H1 (cell line): Measurements from ENCODE around the gene GJD3. TPM values are rescaled to one million over a fixed set of nuclear protein-coding genes. Genes with fewer than 3 reads are reported as not detected.

Experiments
- CTCF ChIA-PET: fragments of 300-600 bp; sonication (Branson Sonifier 250); formaldehyde crosslinking; loops from one replicate; lab custom pipeline; 2021; ENCODE audit not compliant: partially characterized antibody; lab: Charles Lee
- POLR2A ChIA-PET: fragments of 300-600 bp; sonication (Branson Sonifier 250); formaldehyde crosslinking; loops from one replicate; lab custom pipeline; 2021; ENCODE audit warnings: inconsistent platforms; ENCODE audit not compliant: partially characterized antibody; lab: Charles Lee
- DNase-seq, 2 experiments: peaks; one replicate each; pipeline versions ENCODE4 v3.0.0 to v3.0.0-alpha.2; 2010 to 2022; ENCODE audit warnings: low spot score in 2 of 2, low read depth in 1 of 2, mixed read lengths in 1 of 2
- FAIRE-seq: peaks from 2 replicates; lab custom pipeline; 2011; peaks lifted over from hg19 to GRCh38; lab: Jason Lieb, UNC
- H2AFZ ChIP-seq: 2 replicates; pipeline ENCODE4 v1.8.1; 2012; ENCODE audit warnings: low read length, inconsistent platforms
- H2AK5ac ChIP-seq: 2 replicates; pipeline ENCODE4 v1.6.1; 2013; ENCODE audit warnings: low read depth, low read length
- H2BK120ac ChIP-seq: replicated peaks from 2 replicates; pipeline ENCODE3; 2013; ENCODE audit warnings: low read depth, low read length, inconsistent platforms
- H2BK12ac ChIP-seq: 2 replicates; pipeline ENCODE4 v1.6.1; 2013; ENCODE audit warnings: low read depth, low read length
- H2BK15ac ChIP-seq: 2 replicates; pipeline ENCODE4 v1.6.1; 2013; ENCODE audit warnings: low read length
- H2BK20ac ChIP-seq: 2 replicates; pipeline ENCODE4 v1.6.1; 2013; ENCODE audit warnings: low read length
- H2BK5ac ChIP-seq: 2 replicates; pipeline ENCODE4 v1.6.1; 2013; ENCODE audit warnings: low read depth, low read length
- H3K14ac ChIP-seq: 2 replicates; pipeline ENCODE4 v1.6.1; 2013; ENCODE audit warnings: inconsistent platforms; ENCODE audit not compliant: insufficient read length
- H3K18ac ChIP-seq: 2 replicates; pipeline ENCODE4 v1.6.1; 2013; ENCODE audit warnings: low read length; ENCODE audit errors: extremely low read depth
- H3K23ac ChIP-seq: 2 replicates; pipeline ENCODE4 v1.6.1; 2013; ENCODE audit warnings: inconsistent platforms; ENCODE audit not compliant: insufficient read length
- H3K23me2 ChIP-seq: 2 replicates; pipeline ENCODE4 v1.6.1; 2013; ENCODE audit warnings: low read depth, low read length
- H3K27ac ChIP-seq: 2 replicates; pipeline ENCODE4 v1.6.1; 2011; ENCODE audit warnings: low read depth, low read length, inconsistent platforms
- H3K27me3 ChIP-seq, 4 experiments: replicated peaks in 1 of 4; 1 replicate in 1 of 4; 2 replicates in 3 of 4; pipeline versions ENCODE4 v1.6.1 to v1.8.1; 2011 to 2013; ENCODE audit warnings: low read length in 3 of 4, mild to moderate bottlenecking in 3 of 4, inconsistent platforms in 2 of 4, mixed read lengths in 2 of 4, moderate library complexity in 1 of 4; ENCODE audit not compliant: control insufficient read depth in 3 of 4, insufficient read depth in 3 of 4; ENCODE audit errors: extremely low read depth in 1 of 4
- H3K36me3 ChIP-seq, 4 experiments: 2 replicates each; pipeline versions ENCODE4 v1.6.1 to v1.8.1; 2011 to 2013; ENCODE audit warnings: mild to moderate bottlenecking in 4 of 4, low read length in 3 of 4, moderate library complexity in 2 of 4, control low read depth in 1 of 4, inconsistent platforms in 1 of 4; ENCODE audit not compliant: insufficient read depth in 4 of 4, control insufficient read depth in 2 of 4
- H3K4ac ChIP-seq: replicated peaks from 2 replicates; pipeline ENCODE3; 2013; ENCODE audit warnings: low read length, low read depth, mixed read lengths, inconsistent platforms; ENCODE audit not compliant: insufficient read length
- H3K4me1 ChIP-seq, 4 experiments: replicated peaks in 1 of 4; 1 replicate in 1 of 4; 2 replicates in 3 of 4; pipeline versions ENCODE4 v1.6.1 to v1.8.1; 2011 to 2013; ENCODE audit warnings: low read length in 3 of 4, inconsistent platforms in 2 of 4, mixed read lengths in 1 of 4; ENCODE audit not compliant: insufficient read depth in 4 of 4, control insufficient read depth in 3 of 4
- H3K4me2 ChIP-seq, 2 experiments: 2 replicates each; pipeline versions ENCODE4 v1.6.1 to v1.8.1; 2011 to 2013; ENCODE audit warnings: low read depth in 2 of 2, low read length in 2 of 2, control low read depth in 1 of 2, inconsistent platforms in 1 of 2, mild to moderate bottlenecking in 1 of 2; ENCODE audit not compliant: insufficient read depth in 1 of 2
- H3K4me3 ChIP-seq, 4 experiments: fragments of 200-600, 300-600 bp in 1 of 4; sonication (generic), shearing (Covaris generic), sonication (Bioruptor Twin) in 1 of 4; 2 replicates each; pipeline versions ENCODE4 v1.5.1 to v1.8.1; 2011 to 2016; ENCODE audit warnings: low read length in 4 of 4, low read depth in 3 of 4, control low read depth in 2 of 4, inconsistent platforms in 2 of 4, mild to moderate bottlenecking in 2 of 4, mixed read lengths in 1 of 4, moderate library complexity in 1 of 4; ENCODE audit not compliant: insufficient read depth in 2 of 4; ENCODE audit errors: extremely low read depth in 1 of 4
- H3K56ac ChIP-seq: replicated peaks from 2 replicates; pipeline ENCODE3; 2013; ENCODE audit warnings: low read depth, mild to moderate bottlenecking, mixed read lengths, low read length, inconsistent platforms; ENCODE audit not compliant: insufficient read length
- H3K79me1 ChIP-seq: 2 replicates; pipeline ENCODE4 v1.6.1; 2013; ENCODE audit warnings: low read depth, low read length, control low read depth
- H3K79me2 ChIP-seq, 2 experiments: 2 replicates each; pipeline versions ENCODE4 v1.6.1 to v1.8.1; 2012 to 2013; ENCODE audit warnings: low read length in 2 of 2, mild to moderate bottlenecking in 2 of 2, inconsistent platforms in 1 of 2; ENCODE audit not compliant: insufficient read depth in 2 of 2, control insufficient read depth in 1 of 2
- H3K9ac ChIP-seq, 4 experiments: replicated peaks in 1 of 4; 1 replicate in 1 of 4; 2 replicates in 3 of 4; pipeline versions ENCODE4 v1.6.1 to v1.8.1; 2011 to 2013; ENCODE audit warnings: low read depth in 3 of 4, low read length in 3 of 4, control low read depth in 2 of 4, mild to moderate bottlenecking in 2 of 4, moderate library complexity in 2 of 4, inconsistent platforms in 1 of 4; ENCODE audit errors: extremely low read depth in 1 of 4
- H3K9me3 ChIP-seq, 2 experiments: 2 replicates each; pipeline versions ENCODE4 v1.6.1 to v1.8.1; 2012 to 2013; ENCODE audit warnings: mild to moderate bottlenecking in 2 of 2, moderate library complexity in 2 of 2, control low read depth in 1 of 2, inconsistent platforms in 1 of 2, low read depth in 1 of 2, low read length in 1 of 2, mixed read lengths in 1 of 2; ENCODE audit not compliant: insufficient read depth in 2 of 2
- H4K20me1 ChIP-seq, 2 experiments: replicated peaks in 1 of 2; 2 replicates each; pipeline versions ENCODE3 to v1.8.1; 2011 to 2013; ENCODE audit warnings: inconsistent platforms in 2 of 2, low read length in 2 of 2, mild to moderate bottlenecking in 1 of 2; ENCODE audit not compliant: insufficient read depth in 2 of 2, control insufficient read depth in 1 of 2
- H4K5ac ChIP-seq: 2 replicates; pipeline ENCODE4 v1.6.1; 2013; ENCODE audit warnings: low read length, low read depth, mixed read lengths, inconsistent platforms; ENCODE audit not compliant: insufficient read length
- H4K8ac ChIP-seq: 2 replicates; pipeline ENCODE4 v1.8.0; 2013; ENCODE audit warnings: mild to moderate bottlenecking, moderate library complexity, low read length, inconsistent platforms; ENCODE audit not compliant: insufficient read depth; ENCODE audit errors: extremely low read depth
- H4K91ac ChIP-seq: replicated peaks from 2 replicates; pipeline ENCODE3; 2013; ENCODE audit warnings: low read length, mixed read lengths, inconsistent platforms; ENCODE audit not compliant: insufficient read length
- ASH2L ChIP-seq: fragments of 200-600, 300-600 bp; sonication (generic); IDR thresholded peaks from one replicate; pipeline ENCODE4 v1.7.1; 2017; ENCODE audit warnings: low read length
- BACH1 ChIP-seq: IDR thresholded peaks from 2 replicates; pipeline ENCODE4 v1.6.1; 2012; ENCODE audit warnings: low read length, improper control_type of control experiment
- BCL11A ChIP-seq, 2 experiments: IDR thresholded peaks; one replicate each; pipeline ENCODE4 v1.6.1; 2011; ENCODE audit warnings: low read depth in 2 of 2, low read length in 2 of 2, mild to moderate bottlenecking in 2 of 2
- CHD1 ChIP-seq: IDR thresholded peaks from 2 replicates; pipeline ENCODE4 v1.6.1; 2012; ENCODE audit warnings: low read depth, low read length, improper control_type of control experiment
- JUN ChIP-seq: IDR thresholded peaks from 2 replicates; pipeline ENCODE4 v1.6.1; 2011; ENCODE audit warnings: low read depth, mild to moderate bottlenecking, improper control_type of control experiment, low read length
- KDM5A ChIP-seq: fragments of 200-600 bp; IDR thresholded peaks from 2 replicates; pipeline ENCODE4 v1.7.1; 2012; ENCODE audit warnings: mild to moderate bottlenecking, low read length, inconsistent platforms, mixed read lengths
- MAFK ChIP-seq: IDR thresholded peaks from 2 replicates; pipeline ENCODE4 v1.6.1; 2012; ENCODE audit warnings: low read depth, mild to moderate bottlenecking, improper control_type of control experiment, low read length
- POLR2AphosphoS5 ChIP-seq: IDR thresholded peaks from 2 replicates; pipeline ENCODE4 v1.6.1; 2011; ENCODE audit warnings: low read depth, low read length
- POU5F1 ChIP-seq: IDR thresholded peaks from 2 replicates; pipeline ENCODE4 v1.6.1; 2011; ENCODE audit warnings: low read depth, mild to moderate bottlenecking, low read length, moderate library complexity
- RNF2 ChIP-seq: fragments of 200-900, 300-1000 bp; sonication (generic); IDR thresholded peaks from 2 replicates; pipeline ENCODE4 v1.7.1; 2016; ENCODE audit warnings: borderline replicate concordance, low read depth, mild to moderate bottlenecking, antibody characterized with exemption, low read length; ENCODE audit not compliant: poor library complexity, severe bottlenecking; ENCODE audit errors: missing control alignments
- SP4 ChIP-seq: IDR thresholded peaks from 2 replicates; pipeline ENCODE4 v1.6.1; 2012; ENCODE audit warnings: low read length, inconsistent platforms
- USF2 ChIP-seq: IDR thresholded peaks from 2 replicates; pipeline ENCODE4 v1.6.1; 2011; ENCODE audit warnings: low read length, improper control_type of control experiment
- YY1 ChIP-seq: IDR thresholded peaks from 2 replicates; pipeline ENCODE4 v1.6.1; 2011; ENCODE audit warnings: low read depth, mild to moderate bottlenecking, low read length
- WGBS, 2 experiments: shearing (Covaris generic) in 1 of 2; methylation state at CpG; one replicate each; pipeline versions ENCODE4 v1.1.6 to v1.1.7; 2013 to 2015; ENCODE audit warnings: low lambda C conversion rate in 2 of 2, mixed read lengths in 2 of 2, inconsistent platforms in 1 of 2, low coverage in 1 of 2, missing lambda C conversion rate in 1 of 2; ENCODE audit not compliant: insufficient replicate concordance in 2 of 2, insufficient coverage in 1 of 2, insufficient read length in 1 of 2; ENCODE audit errors: extremely low coverage in 1 of 2, missing lambda C conversion rate in 1 of 2; 5-methylcytosine and 5-hydroxymethylcytosine counted together
- polyA plus RNA-seq, 7 experiments: library from polyadenylated mRNA; depleted of rRNA in 3 of 7; stranded (reverse) in 5 of 7; unstranded in 2 of 7; fragments of >200 nt in 5 of 7; fragments of 200-250 nt in 2 of 7; gene quantifications; 1 replicate in 5 of 7; 2 replicates in 1 of 7; 4 replicates in 1 of 7; pipeline versions ENCODE4 v1.2.1 to v1.2.3, GENCODE V29; 2011 to 2013; ENCODE audit warnings: missing spikeins in 2 of 7, mixed read lengths in 2 of 7
- total RNA-seq: library from RNA; stranded (reverse); fragmentation: NEBNext Ultra II Directional; extraction: Animal tissue kit (Norgen Biotek cat#: 25700); gene quantifications from 2 replicates; pipeline ENCODE4 v1.2.1, GENCODE V29; 2021

The GJD3 gene
- total and polyA plus RNA-seq, 2 of the 8 experiments (the other 6 are each of a cell fraction or from before 2014, with no cell fraction given), result 0.53 to 1.9 TPM

DNA sequence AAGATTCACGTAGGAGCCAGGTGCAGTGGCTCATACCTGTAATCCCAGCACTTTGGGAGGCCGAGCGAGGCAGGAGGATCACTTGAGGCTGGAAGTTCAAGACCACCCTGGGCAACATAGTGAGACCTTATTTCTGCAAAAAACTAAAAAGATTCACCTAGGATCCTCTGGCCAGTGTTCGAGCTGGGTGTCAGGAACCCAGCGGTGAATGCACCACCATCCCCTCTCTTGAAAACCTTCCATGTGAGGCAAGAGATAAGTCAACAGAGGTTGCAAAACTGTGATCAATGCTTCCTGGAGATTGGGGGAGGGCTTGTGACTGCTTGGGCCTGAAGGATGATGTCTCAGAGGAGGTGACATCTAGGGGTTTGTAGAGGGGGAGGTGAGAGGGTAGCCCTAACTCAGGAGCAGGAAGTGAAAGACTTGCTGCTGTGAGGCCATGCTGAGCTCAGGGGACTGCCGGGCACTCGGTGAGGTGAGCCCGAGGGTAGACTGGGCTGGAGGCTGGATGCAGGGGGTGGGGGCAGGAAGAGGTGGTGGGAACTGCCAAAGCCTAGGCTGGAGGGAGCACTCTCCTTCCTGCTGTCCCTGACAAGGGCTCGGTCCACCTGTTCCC lies 11.7 kb downstream of the GJD3 start:
- H4K91ac ChIP-seq, result no peak overlapping the region
- H2BK20ac ChIP-seq, result no peak overlapping the region
- H2AFZ ChIP-seq, result no peak overlapping the region
- POLR2A ChIA-PET, result interaction anchor here (1.1 to 27.8 kb wide), 3 partner anchors 12 to 50 kb away, joined by 3 to 570 read pairs (median 4); partner anchors contain the start of genes CDC6, GJD3 and RARA
- WGBS, 2 experiments, result 88% methylated on average over 9 of the region's 9 CpGs; no CpG with 5 or more reads in 1 of the 2 experiments
- DNase-seq, result no peak
- no peak overlapping the region for H2AK5ac ChIP-seq
- H3K4me2 ChIP-seq, result no peak overlapping the region
- H3K79me1 ChIP-seq, result 0 out of 2 replicates have a peak, but pooled peaks cover 4% of the 10 kb centered on the region
- no peaks in the 10 kb centered on the region; the same call in 1 of the 2 replicates for H3K23me2 ChIP-seq
- no peak overlapping the region for H3K14ac ChIP-seq
- no peaks in the 10 kb centered on the region for H3K9me3 ChIP-seq
- no peak for FAIRE-seq
- no peak overlapping the region for H3K9ac ChIP-seq
- H4K5ac ChIP-seq, result no peak overlapping the region
- peaks cover 0 to 30% (median 21%) of the 10 kb centered on the region in 4 experiments; a peak in 6 of 7 replicates for H3K4me1 ChIP-seq
- no peak overlapping the region for H2BK12ac ChIP-seq
- H3K4me3 ChIP-seq, result no peak overlapping the region
- H3K4ac ChIP-seq, result no peak overlapping the region
- no peak overlapping the region for H2BK120ac ChIP-seq
- H3K79me2 ChIP-seq, result no peaks in the 10 kb centered on the region
- peaks cover 2 to 23% (median 21%) of the 10 kb centered on the region in 4 experiments for H3K27me3 ChIP-seq
- no peak overlapping the region for H2BK5ac ChIP-seq
- no peak overlapping the region for H3K18ac ChIP-seq
- peaks cover 21 to 31% of the 10 kb centered on the region in 2 experiments for H4K20me1 ChIP-seq
- H3K36me3 ChIP-seq, result no peaks in the 10 kb centered on the region
- H3K27ac ChIP-seq, result no peak overlapping the region
- no peak overlapping the region for H4K8ac ChIP-seq
- no peak overlapping the region for H2BK15ac ChIP-seq
- H3K23ac ChIP-seq, result no peak overlapping the region
- no peak overlapping the region for H3K56ac ChIP-seq
- CTCF ChIA-PET, result interaction anchor here (0.6 to 30.8 kb wide), 9 partner anchors 7 to 325 kb away, joined by 3 to 1198 read pairs (median 5); partner anchors contain the start of gene RARA
- TF ChIP-seq KDM5A (no peak), USF2 (no peak), RNF2 (no peak), MAFK (no peak), YY1 (no peak), POU5F1 (no peak), JUN (no peak), BACH1 (no peak), CHD1 (no peak), ASH2L (no peak), POLR2AphosphoS5 (no peak), BCL11A (IDR thresholded peaks at IDR 0.05; ENCODE audit: low read depth in 2 of 2, low read length in 2 of 2) (no peak), SP4 (no peak)
